ENCODE data around the gene PACS2. TPM values are rescaled to one million over a fixed set of nuclear protein-coding genes. Genes with fewer than 3 reads are reported as not detected.
A peak's percentile ranks its signal among the peaks of the same experiment; 100 is the strongest.

Gene PACS2
- total RNA-seq, 1 experiment from 2014 or later, result 100 TPM

DNA sequence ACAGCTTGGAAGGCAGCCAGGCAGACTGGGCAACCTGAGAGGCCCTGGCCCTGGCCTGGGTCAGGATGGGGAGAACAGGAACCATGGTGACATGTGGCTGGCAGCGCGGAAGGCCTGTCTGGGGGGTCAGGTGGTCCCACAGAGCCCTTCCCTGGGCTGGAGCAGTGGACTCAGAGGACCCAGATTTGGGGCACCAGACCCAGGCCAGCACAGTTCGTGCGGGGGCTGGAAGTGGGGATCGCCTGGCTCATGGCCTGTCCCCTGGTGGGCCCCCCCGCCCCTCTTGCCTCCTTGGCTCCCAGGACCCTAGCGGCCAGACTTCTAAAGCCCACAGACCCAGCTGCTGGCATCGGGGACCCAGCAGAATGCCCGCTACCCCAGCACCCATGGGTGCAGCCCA lies 126.4 kb downstream of the PACS2 start (continued):
- TF ChIP-seq, protein P1, sequence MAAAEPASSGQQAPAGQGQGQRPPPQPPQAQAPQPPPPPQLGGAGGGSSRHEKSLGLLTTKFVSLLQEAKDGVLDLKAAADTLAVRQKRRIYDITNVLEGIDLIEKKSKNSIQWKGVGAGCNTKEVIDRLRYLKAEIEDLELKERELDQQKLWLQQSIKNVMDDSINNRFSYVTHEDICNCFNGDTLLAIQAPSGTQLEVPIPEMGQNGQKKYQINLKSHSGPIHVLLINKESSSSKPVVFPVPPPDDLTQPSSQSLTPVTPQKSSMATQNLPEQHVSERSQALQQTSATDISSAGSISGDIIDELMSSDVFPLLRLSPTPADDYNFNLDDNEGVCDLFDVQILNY (CRISPR knock-in tag; IDR thresholded peaks at IDR 0.05), result no peak
- no peak for TF ChIP-seq GTF2I (CRISPR knock-in tag; conservative IDR thresholded peaks at IDR 0.05)

DNA sequence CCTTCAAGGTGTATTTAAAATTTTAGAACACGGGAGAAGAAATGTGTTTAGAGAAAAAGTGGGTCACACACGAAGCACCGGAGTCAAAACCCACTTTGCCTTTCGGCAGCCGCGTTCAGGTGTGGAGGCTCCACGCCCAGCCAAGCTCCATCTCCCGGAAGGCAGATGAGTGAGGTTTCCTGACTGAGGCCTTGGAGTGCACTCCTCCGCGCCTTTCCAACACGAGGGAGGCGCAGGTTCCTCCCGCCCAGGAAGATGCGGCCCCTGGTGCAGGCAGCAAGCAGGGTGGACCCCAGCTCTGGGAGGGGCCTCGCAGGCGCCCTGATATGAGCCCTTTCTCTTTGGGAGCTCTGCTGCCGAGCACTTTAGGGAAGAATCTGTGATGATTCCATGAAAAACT lies 127.6 kb downstream of the PACS2 start:
- H3K4me3 Mint-ChIP-seq, result no peak overlapping the region
- ChIA-PET CTCF (no interaction called here), POLR2A (no interaction called here)
- H3K27me3 Mint-ChIP-seq (ENCODE audit: low read depth), result no peaks in the 10 kb centered on the region
- TF ChIP-seq SOX15 (CRISPR knock-in tag; IDR thresholded peaks at IDR 0.05) (no peak), ZBTB21 (CRISPR knock-in tag; IDR thresholded peaks at IDR 0.05; ENCODE audit: borderline replicate concordance) (no peak), CREB1 (CRISPR knock-in tag; IDR thresholded peaks at IDR 0.05) (no peak)
- TF ChIP-seq, protein P2, sequence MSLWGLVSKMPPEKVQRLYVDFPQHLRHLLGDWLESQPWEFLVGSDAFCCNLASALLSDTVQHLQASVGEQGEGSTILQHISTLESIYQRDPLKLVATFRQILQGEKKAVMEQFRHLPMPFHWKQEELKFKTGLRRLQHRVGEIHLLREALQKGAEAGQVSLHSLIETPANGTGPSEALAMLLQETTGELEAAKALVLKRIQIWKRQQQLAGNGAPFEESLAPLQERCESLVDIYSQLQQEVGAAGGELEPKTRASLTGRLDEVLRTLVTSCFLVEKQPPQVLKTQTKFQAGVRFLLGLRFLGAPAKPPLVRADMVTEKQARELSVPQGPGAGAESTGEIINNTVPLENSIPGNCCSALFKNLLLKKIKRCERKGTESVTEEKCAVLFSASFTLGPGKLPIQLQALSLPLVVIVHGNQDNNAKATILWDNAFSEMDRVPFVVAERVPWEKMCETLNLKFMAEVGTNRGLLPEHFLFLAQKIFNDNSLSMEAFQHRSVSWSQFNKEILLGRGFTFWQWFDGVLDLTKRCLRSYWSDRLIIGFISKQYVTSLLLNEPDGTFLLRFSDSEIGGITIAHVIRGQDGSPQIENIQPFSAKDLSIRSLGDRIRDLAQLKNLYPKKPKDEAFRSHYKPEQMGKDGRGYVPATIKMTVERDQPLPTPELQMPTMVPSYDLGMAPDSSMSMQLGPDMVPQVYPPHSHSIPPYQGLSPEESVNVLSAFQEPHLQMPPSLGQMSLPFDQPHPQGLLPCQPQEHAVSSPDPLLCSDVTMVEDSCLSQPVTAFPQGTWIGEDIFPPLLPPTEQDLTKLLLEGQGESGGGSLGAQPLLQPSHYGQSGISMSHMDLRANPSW (CRISPR knock-in tag; conservative IDR thresholded peaks at IDR 0.05; ENCODE audit: low read depth), result no peak
- TF ChIP-seq, protein P3, sequence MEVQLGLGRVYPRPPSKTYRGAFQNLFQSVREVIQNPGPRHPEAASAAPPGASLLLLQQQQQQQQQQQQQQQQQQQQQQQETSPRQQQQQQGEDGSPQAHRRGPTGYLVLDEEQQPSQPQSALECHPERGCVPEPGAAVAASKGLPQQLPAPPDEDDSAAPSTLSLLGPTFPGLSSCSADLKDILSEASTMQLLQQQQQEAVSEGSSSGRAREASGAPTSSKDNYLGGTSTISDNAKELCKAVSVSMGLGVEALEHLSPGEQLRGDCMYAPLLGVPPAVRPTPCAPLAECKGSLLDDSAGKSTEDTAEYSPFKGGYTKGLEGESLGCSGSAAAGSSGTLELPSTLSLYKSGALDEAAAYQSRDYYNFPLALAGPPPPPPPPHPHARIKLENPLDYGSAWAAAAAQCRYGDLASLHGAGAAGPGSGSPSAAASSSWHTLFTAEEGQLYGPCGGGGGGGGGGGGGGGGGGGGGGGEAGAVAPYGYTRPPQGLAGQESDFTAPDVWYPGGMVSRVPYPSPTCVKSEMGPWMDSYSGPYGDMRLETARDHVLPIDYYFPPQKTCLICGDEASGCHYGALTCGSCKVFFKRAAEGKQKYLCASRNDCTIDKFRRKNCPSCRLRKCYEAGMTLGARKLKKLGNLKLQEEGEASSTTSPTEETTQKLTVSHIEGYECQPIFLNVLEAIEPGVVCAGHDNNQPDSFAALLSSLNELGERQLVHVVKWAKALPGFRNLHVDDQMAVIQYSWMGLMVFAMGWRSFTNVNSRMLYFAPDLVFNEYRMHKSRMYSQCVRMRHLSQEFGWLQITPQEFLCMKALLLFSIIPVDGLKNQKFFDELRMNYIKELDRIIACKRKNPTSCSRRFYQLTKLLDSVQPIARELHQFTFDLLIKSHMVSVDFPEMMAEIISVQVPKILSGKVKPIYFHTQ (CRISPR knock-in tag; IDR thresholded peaks at IDR 0.05), result no peak
- TF ChIP-seq, protein P4, sequence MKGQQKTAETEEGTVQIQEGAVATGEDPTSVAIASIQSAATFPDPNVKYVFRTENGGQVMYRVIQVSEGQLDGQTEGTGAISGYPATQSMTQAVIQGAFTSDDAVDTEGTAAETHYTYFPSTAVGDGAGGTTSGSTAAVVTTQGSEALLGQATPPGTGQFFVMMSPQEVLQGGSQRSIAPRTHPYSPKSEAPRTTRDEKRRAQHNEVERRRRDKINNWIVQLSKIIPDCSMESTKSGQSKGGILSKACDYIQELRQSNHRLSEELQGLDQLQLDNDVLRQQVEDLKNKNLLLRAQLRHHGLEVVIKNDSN (CRISPR knock-in tag; IDR thresholded peaks at IDR 0.05), result no peak
- TF ChIP-seq, protein P5, sequence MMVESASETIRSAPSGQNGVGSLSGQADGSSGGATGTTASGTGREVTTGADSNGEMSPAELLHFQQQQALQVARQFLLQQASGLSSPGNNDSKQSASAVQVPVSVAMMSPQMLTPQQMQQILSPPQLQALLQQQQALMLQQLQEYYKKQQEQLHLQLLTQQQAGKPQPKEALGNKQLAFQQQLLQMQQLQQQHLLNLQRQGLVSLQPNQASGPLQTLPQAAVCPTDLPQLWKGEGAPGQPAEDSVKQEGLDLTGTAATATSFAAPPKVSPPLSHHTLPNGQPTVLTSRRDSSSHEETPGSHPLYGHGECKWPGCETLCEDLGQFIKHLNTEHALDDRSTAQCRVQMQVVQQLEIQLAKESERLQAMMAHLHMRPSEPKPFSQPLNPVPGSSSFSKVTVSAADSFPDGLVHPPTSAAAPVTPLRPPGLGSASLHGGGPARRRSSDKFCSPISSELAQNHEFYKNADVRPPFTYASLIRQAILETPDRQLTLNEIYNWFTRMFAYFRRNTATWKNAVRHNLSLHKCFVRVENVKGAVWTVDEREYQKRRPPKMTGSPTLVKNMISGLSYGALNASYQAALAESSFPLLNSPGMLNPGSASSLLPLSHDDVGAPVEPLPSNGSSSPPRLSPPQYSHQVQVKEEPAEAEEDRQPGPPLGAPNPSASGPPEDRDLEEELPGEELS (CRISPR knock-in tag; IDR thresholded peaks at IDR 0.05), result no peak
- TF ChIP-seq, protein P6, sequence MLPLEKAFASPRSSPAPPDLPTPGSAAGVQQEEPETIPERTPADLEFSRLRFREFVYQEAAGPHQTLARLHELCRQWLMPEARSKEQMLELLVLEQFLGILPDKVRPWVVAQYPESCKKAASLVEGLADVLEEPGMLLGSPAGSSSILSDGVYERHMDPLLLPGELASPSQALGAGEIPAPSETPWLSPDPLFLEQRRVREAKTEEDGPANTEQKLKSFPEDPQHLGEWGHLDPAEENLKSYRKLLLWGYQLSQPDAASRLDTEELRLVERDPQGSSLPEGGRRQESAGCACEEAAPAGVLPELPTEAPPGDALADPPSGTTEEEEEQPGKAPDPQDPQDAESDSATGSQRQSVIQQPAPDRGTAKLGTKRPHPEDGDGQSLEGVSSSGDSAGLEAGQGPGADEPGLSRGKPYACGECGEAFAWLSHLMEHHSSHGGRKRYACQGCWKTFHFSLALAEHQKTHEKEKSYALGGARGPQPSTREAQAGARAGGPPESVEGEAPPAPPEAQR (CRISPR knock-in tag; IDR thresholded peaks at IDR 0.05), result no peak
- DNase-seq (ENCODE audit: low spot score), result no peak
- no peaks in the 10 kb centered on the region for H3K4me1 Mint-ChIP-seq
- H3K27ac Mint-ChIP-seq, result peak overlapping the region; percentile 55; the same call in 1 of the 2 replicates
- no peaks in the 10 kb centered on the region for H3K9me3 Mint-ChIP-seq
- ATAC-seq, result no peak
- peaks cover 17% of the 10 kb centered on the region for H3K36me3 Mint-ChIP-seq

DNA sequence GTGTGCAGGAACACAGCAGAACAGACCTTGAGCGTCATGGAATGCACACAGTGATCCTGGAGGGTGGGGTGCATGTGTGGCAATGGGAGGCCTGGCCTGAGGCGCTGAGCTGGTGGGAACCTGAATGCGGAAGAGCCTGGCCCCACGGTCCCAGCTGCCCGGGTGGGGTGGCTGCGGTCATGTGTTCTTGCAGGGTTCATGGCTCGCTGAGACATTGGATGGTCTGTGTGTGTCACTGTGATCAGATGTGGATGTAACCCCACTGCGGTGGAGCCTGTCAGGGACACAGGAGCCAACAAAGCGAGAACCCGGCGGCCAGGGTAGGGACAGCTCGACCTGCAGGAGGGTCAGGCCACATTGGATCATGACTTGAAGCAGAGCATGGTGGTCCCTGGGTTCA lies 128.3 kb downstream of the PACS2 start:
- no peak overlapping the region for H3K4me3 Mint-ChIP-seq
- peaks cover 17% of the 10 kb centered on the region for H3K36me3 Mint-ChIP-seq
- H3K27me3 Mint-ChIP-seq (ENCODE audit: low read depth), result no peaks in the 10 kb centered on the region
- POLR2A ChIA-PET, result no interaction called here
- DNase-seq (ENCODE audit: low spot score), result no peak
- no peaks in the 10 kb centered on the region for H3K4me1 Mint-ChIP-seq
- no peaks in the 10 kb centered on the region for H3K9me3 Mint-ChIP-seq
- ATAC-seq, result no peak
- no peak for TF ChIP-seq JAZF1 (CRISPR knock-in tag; IDR thresholded peaks at IDR 0.05)
- H3K27ac Mint-ChIP-seq, result no peak overlapping the region
- CTCF ChIA-PET, result no interaction called here
